ENCODE results near the gene FILIP1L. TPM values are rescaled to one million over a fixed set of nuclear protein-coding genes. Genes with fewer than 3 reads are reported as not detected.

FILIP1L gene
- total and polyA plus RNA-seq, 2 of the 4 experiments (the other 2 are of a cell fraction): 11.5 to 19.9 TPM

DNA sequence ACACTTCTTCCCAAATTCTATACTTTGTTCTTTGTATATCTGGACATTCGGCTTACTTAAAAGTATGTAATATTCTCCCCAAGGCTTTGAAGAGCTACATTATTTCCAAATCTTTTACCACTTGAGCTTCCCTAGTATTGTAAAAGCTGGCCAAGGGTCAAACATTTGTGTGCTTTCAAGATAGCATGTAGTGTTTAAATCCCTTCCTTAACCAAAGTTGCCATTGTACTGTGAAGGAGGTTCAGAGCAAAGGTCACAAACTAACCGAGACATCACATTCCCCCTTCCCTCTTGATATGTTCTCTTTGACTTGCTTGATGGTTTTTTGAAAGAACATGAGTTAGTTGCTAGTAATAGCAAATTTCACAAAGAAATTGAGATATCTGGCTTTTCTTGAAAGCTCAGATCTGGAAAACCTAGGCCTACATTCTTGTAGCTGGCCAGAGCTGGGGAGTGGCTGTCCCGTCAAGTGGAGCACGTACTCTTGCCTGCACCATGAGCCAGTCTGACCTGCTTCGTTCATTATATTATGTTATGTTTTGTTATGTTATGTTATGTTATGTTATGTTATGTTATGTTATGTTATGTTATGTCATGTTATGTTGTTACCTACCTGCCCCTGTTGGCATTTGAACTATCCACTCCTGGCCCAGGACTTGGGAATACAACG lies 60.2 kb downstream of the FILIP1L start:
- no peak overlapping the region for H3K23ac ChIP-seq (ENCODE audit: low read depth, low read length)
- no CpG with 5 or more reads among the region's 6 CpGs for whole genome bisulfite sequencing, 2 experiments (ENCODE audit: extremely low coverage in 2 of 2, insufficient read length in 1 of 2)
- H3K56ac ChIP-seq (ENCODE audit: extremely low read depth, insufficient read depth, low read length): no peak overlapping the region
- H4K5ac ChIP-seq (ENCODE audit: low read depth, low read length): no peak overlapping the region
- no peak for TF ChIP-seq FOS (IDR thresholded peaks at IDR 0.05; ENCODE audit: low read depth, low read length)
- TF ChIP-seq RCOR1 (IDR thresholded peaks at IDR 0.05; ENCODE audit: insufficient replicate concordance, low read length): no peak
- TF ChIP-seq, protein P1, sequence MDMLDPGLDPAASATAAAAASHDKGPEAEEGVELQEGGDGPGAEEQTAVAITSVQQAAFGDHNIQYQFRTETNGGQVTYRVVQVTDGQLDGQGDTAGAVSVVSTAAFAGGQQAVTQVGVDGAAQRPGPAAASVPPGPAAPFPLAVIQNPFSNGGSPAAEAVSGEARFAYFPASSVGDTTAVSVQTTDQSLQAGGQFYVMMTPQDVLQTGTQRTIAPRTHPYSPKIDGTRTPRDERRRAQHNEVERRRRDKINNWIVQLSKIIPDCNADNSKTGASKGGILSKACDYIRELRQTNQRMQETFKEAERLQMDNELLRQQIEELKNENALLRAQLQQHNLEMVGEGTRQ (IDR thresholded peaks at IDR 0.05; ENCODE audit: low read depth, low read length): no peak
- TF ChIP-seq, protein P2, sequence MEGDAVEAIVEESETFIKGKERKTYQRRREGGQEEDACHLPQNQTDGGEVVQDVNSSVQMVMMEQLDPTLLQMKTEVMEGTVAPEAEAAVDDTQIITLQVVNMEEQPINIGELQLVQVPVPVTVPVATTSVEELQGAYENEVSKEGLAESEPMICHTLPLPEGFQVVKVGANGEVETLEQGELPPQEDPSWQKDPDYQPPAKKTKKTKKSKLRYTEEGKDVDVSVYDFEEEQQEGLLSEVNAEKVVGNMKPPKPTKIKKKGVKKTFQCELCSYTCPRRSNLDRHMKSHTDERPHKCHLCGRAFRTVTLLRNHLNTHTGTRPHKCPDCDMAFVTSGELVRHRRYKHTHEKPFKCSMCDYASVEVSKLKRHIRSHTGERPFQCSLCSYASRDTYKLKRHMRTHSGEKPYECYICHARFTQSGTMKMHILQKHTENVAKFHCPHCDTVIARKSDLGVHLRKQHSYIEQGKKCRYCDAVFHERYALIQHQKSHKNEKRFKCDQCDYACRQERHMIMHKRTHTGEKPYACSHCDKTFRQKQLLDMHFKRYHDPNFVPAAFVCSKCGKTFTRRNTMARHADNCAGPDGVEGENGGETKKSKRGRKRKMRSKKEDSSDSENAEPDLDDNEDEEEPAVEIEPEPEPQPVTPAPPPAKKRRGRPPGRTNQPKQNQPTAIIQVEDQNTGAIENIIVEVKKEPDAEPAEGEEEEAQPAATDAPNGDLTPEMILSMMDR (conservative IDR thresholded peaks at IDR 0.05; ENCODE audit: low read depth, low read length): no peak
- TF ChIP-seq, protein P3, sequence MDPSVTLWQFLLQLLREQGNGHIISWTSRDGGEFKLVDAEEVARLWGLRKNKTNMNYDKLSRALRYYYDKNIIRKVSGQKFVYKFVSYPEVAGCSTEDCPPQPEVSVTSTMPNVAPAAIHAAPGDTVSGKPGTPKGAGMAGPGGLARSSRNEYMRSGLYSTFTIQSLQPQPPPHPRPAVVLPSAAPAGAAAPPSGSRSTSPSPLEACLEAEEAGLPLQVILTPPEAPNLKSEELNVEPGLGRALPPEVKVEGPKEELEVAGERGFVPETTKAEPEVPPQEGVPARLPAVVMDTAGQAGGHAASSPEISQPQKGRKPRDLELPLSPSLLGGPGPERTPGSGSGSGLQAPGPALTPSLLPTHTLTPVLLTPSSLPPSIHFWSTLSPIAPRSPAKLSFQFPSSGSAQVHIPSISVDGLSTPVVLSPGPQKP (IDR thresholded peaks at IDR 0.05; ENCODE audit: borderline replicate concordance, low read depth, low read length): no peak
- no peak for TF ChIP-seq CEBPB (IDR thresholded peaks at IDR 0.05; ENCODE audit: low read depth, low read length)
- no peak for TF ChIP-seq RAD21 (IDR thresholded peaks at IDR 0.05; ENCODE audit: low read length)
- no peak overlapping the region for H2BK20ac ChIP-seq (ENCODE audit: low read depth, low read length)
- in situ Hi-C loops (cut with MboI; ENCODE audit: low sequenced_read_pairs) (loop anchor here (25.0 kb wide), 2 partner anchors 92 to 192 kb away; no protein-coding TSS in a partner anchor), dilution Hi-C loops (cut with HindIII; ENCODE audit: low sequenced_read_pairs, unreplicated experiment) (no loop called here), intact Hi-C loops (cut with micrococcal nuclease) (no loop called here)
- H3K4me2 ChIP-seq (ENCODE audit: low read depth, low read length): no peak overlapping the region
- no peak overlapping the region for H2BK15ac ChIP-seq (ENCODE audit: low read depth, low read length)
- H3K18ac ChIP-seq (ENCODE audit: low read depth, low read length): no peak overlapping the region
- no peaks in the 10 kb centered on the region for H3K9me1 ChIP-seq (ENCODE audit: insufficient read depth, low read length)
- no peak overlapping the region; the same call in 1 of the 2 replicates for H3K4ac ChIP-seq (ENCODE audit: low read depth, low read length)
- H4K91ac ChIP-seq (ENCODE audit: insufficient read depth, low read depth, low read length): no peak overlapping the region
- H3K27ac ChIP-seq (ENCODE audit: insufficient read depth, low read length): no peak overlapping the region
- no peaks in the 10 kb centered on the region for H3K27me3 ChIP-seq (ENCODE audit: control insufficient read depth, insufficient read depth, low read length)
- H3K9me3 ChIP-seq (ENCODE audit: control insufficient read depth, insufficient read depth, low read length): no peaks in the 10 kb centered on the region
- no peaks in the 10 kb centered on the region for H4K20me1 ChIP-seq (ENCODE audit: insufficient read depth, low read length)
- no peak for ATAC-seq (ENCODE audit: low read depth)
- H3K9ac ChIP-seq (ENCODE audit: low read depth, low read length): no peak overlapping the region
- H2AK9ac ChIP-seq (replicated peaks; ENCODE audit: low read depth, low read length, poor library complexity): no peak overlapping the region
- peaks cover 5% of the 10 kb centered on the region for H3K4me1 ChIP-seq (ENCODE audit: control insufficient read depth, insufficient read depth, low read length)
- H4K8ac ChIP-seq (ENCODE audit: low read depth in 2 of 2, low read length in 2 of 2): no peak overlapping the region
- no peak overlapping the region for H2BK120ac ChIP-seq (ENCODE audit: low read depth, low read length)
- H3K79me1 ChIP-seq (ENCODE audit: low read depth in 1 of 2, low read length in 2 of 2): no peaks in the 10 kb centered on the region
- no TSS peak for BruUV-seq (replicated peaks)
- H2AFZ ChIP-seq (replicated peaks; ENCODE audit: low read length, poor library complexity): no peak overlapping the region
- no peak overlapping the region for H2AK5ac ChIP-seq (ENCODE audit: low read depth, low read length)
- DNase-seq: no peak
- POLR2A ChIA-PET (ENCODE audit: unreplicated experiment): no interaction called here
- no peaks in the 10 kb centered on the region for H3K36me3 ChIP-seq (ENCODE audit: control insufficient read depth, insufficient read depth, low read length)
- no peak overlapping the region for H3K4me3 ChIP-seq (ENCODE audit: insufficient read depth, low read depth, low read length)
- CTCF ChIA-PET: no interaction called here
- H2BK5ac ChIP-seq (ENCODE audit: low read depth, low read length, poor library complexity, severe bottlenecking): no peak overlapping the region
- H3K14ac ChIP-seq (replicated peaks; ENCODE audit: low read depth, low read length): no peak overlapping the region

Data from IMR-90 (cell line).